ENCODE data around the gene MLYCD.

Gene MLYCD

DNA sequence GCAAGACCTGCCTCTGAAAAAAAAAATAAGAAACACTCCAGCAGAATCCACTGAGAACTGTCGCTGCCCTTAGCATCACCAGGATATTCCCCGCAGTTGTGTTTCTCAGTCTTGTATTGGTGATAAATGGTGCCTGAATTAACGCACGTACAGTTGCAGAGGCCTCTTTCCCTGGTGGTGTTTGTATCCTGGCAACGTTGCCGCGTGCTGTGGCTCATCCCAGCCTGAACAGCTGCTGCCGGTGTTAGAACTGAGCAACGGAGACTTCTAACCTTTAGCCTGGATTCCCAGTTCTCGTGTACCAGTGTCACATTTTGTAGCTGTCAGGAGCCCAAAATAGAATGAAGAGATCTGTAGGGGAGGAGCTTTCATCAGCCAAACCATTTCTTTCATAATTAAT is 4.8 kb downstream of the MLYCD start:
- peak; percentile 73 for DNase-seq (ENCODE audit: low read depth)
- H3K4me3 ChIP-seq (ENCODE audit: control insufficient read depth, low read depth, low read length): no peak overlapping the region
- no peak for TF ChIP-seq CTCF (conservative IDR thresholded peaks at IDR 0.05; ENCODE audit: control insufficient read depth, insufficient read depth, low read depth, low read length)

DNA sequence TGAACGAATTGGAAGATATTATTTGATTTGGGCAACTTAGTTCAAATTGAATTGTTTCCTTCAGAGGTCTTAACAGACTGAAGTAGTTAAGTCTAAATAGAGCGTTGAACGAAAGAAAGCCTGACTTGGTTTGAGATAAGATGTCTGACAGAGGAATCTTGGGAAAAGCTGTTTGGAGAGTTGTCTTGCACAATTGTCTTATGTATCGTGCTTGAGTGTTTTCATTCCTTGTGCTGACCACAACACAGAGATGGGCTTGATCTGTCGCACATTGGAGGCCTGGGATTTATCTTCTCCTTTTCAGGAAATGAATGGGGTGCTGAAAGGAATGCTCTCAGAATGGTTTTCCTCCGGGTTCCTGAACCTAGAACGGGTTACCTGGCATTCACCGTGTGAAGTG is 7.8 kb downstream of the MLYCD start:
- H3K4me3 ChIP-seq (ENCODE audit: control insufficient read depth, low read depth, low read length): no peak overlapping the region
- peak; percentile 9 for DNase-seq (ENCODE audit: low read depth)
- TF ChIP-seq CTCF (conservative IDR thresholded peaks at IDR 0.05; ENCODE audit: control insufficient read depth, insufficient read depth, low read depth, low read length): no peak

GRCh38 chr16:83907111-83907510 is 8.2 kb downstream of the MLYCD start:
- H3K4me3 ChIP-seq (ENCODE audit: control insufficient read depth, low read depth, low read length): no peak overlapping the region

GRCh38 chr16:83907631-83908250 is 8.8 kb downstream of the MLYCD start:
- no peak for TF ChIP-seq CTCF (conservative IDR thresholded peaks at IDR 0.05; ENCODE audit: control insufficient read depth, insufficient read depth, low read depth, low read length)

More at GRCh38 chr16:83907111-83907510, 8.2 kb downstream of the MLYCD start:
- TF ChIP-seq CTCF (conservative IDR thresholded peaks at IDR 0.05; ENCODE audit: control insufficient read depth, insufficient read depth, low read depth, low read length): no peak
- DNase-seq (ENCODE audit: low read depth): no peak

DNA sequence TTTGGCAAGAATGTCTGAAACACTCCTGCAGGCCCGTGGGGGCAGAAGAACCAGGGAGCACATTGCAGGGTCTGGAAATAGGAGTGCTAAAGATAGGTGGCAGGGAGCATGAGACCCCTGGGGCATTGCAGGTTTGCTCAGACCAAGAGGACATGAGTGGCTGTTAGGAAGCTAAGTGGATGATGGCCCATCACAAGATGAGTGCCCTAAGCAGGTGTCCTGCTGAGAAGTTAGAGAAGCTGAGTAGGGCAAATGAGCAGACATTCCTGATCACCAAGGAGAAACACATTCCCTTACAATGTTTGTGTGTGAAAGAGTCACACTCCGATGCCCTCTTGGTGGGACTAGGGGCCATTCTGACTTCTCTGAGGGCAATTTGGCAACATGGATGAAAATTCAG is 9.9 kb downstream of the MLYCD start:
- no peak overlapping the region for H3K4me3 ChIP-seq (ENCODE audit: control insufficient read depth, low read depth, low read length)
- DNase-seq (ENCODE audit: low read depth): no peak
- no peak for TF ChIP-seq CTCF (conservative IDR thresholded peaks at IDR 0.05; ENCODE audit: control insufficient read depth, insufficient read depth, low read depth, low read length)

More at GRCh38 chr16:83907631-83908250, 8.8 kb downstream of the MLYCD start:
- DNase-seq (ENCODE audit: low read depth): no peak
- no peak overlapping the region for H3K4me3 ChIP-seq (ENCODE audit: control insufficient read depth, low read depth, low read length)

DNA sequence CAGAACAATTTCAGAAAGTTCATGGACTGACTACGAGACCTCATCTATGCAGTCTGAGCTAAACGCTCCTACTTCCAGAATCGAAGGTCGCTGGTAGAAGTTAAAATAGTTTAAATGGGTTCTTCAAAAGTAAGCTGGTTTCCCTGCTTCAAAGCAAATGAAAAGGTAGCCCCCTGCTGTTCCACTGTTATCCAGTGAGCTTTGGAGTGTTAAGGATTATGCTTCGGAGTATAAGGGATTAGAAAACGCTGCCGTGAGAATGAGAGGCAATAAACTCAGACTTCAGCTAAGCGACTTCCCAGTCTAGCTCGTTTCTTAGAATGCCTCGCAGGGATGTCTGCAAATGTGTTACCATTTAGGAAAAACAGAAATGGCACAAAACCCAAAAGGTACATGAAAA is 12.4 kb downstream of the MLYCD start:
- DNase-seq (ENCODE audit: low read depth): no peak
- no peak overlapping the region for H3K4me3 ChIP-seq (ENCODE audit: control insufficient read depth, low read depth, low read length)
- no peak for TF ChIP-seq CTCF (conservative IDR thresholded peaks at IDR 0.05; ENCODE audit: control insufficient read depth, insufficient read depth, low read depth, low read length)

Data from fibroblast of mammary gland (primary cell).